H1 (cell line): ENCODE results near the gene ASAP2.

ENCODE experiments used
- EP300 ChIP-seq, 2 experiments: IDR thresholded peaks; 1 replicate in 1 of 2; 2 replicates in 1 of 2; pipeline ENCODE4 v1.6.1; 2011 to 2012; ENCODE audit warnings: low read depth in 2 of 2, low read length in 2 of 2, mild to moderate bottlenecking in 2 of 2, borderline replicate concordance in 1 of 2, inconsistent platforms in 1 of 2, moderate library complexity in 1 of 2
- JUND ChIP-seq: IDR thresholded peaks from 2 replicates; pipeline ENCODE4 v1.6.1; 2011; ENCODE audit warnings: mild to moderate bottlenecking, improper control_type of control experiment, low read length
- POLR2A ChIP-seq, 2 experiments: IDR thresholded peaks; 1 replicate in 1 of 2; 2 replicates in 1 of 2; pipeline ENCODE4 v1.6.1; 2011; ENCODE audit warnings: low read depth in 2 of 2, low read length in 2 of 2, mild to moderate bottlenecking in 2 of 2; ENCODE audit errors: control extremely low read depth in 1 of 2
- POLR2AphosphoS5 ChIP-seq: IDR thresholded peaks from 2 replicates; pipeline ENCODE4 v1.6.1; 2011; ENCODE audit warnings: low read depth, low read length
- RAD21 ChIP-seq, 2 experiments: IDR thresholded peaks in 1 of 2; conservative IDR thresholded peaks in 1 of 2; 2 replicates each; pipeline ENCODE4 v1.6.1; 2011; ENCODE audit warnings: low read depth in 2 of 2, low read length in 2 of 2, improper control_type of control experiment in 1 of 2, inconsistent platforms in 1 of 2, mild to moderate bottlenecking in 1 of 2, moderate library complexity in 1 of 2
- RBBP5 ChIP-seq: IDR thresholded peaks from 2 replicates; pipeline ENCODE4 v1.7.1; 2012; ENCODE audit warnings: low read depth, mild to moderate bottlenecking, inconsistent platforms, low read length, moderate library complexity, borderline replicate concordance
- TAF1 ChIP-seq: IDR thresholded peaks from 2 replicates; pipeline ENCODE4 v1.6.1; 2011; ENCODE audit warnings: mild to moderate bottlenecking, low read depth, low read length
- ZNF274 ChIP-seq: IDR thresholded peaks from 2 replicates; pipeline ENCODE4 v1.7.0; 2012; ENCODE audit warnings: low read length, borderline replicate concordance; ENCODE audit errors: extremely low read depth
- TF ChIP-seq, protein P1 (sequence below): IDR thresholded peaks from 2 replicates; pipeline ENCODE4 v1.6.1; 2011; ENCODE audit warnings: low read length, improper control_type of control experiment

DNA sequence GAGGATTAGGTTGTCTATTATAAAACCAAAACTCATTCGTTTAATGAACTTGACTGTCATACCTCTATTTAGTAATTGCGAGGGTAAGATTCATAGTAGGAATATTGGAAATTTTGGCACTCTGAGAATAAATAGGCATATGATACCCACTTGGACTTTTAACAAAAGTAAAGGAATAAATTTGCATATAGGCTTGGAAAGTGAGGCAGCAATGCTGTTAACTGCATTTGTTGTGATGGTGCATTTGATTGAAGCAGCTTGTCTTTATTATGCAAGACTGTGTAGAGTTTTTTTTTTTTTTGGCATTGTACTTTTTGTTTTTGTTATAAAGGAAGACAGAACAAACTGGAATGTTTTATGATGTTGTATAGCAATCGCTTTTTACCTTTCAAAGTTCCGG, 197.8 kb downstream of the ASAP2 start:
- no peak for TF ChIP-seq POLR2A (IDR thresholded peaks at IDR 0.05; ENCODE audit: control extremely low read depth in 1 of 2, low read depth in 2 of 2, low read length in 2 of 2)
- no peak for TF ChIP-seq RBBP5
- no peak for TF ChIP-seq RAD21 (IDR thresholded peaks at IDR 0.05 in 1 of 2, conservative IDR thresholded peaks at IDR 0.05 in 1 of 2; ENCODE audit: low read depth in 2 of 2, low read length in 2 of 2)
- no peak for TF ChIP-seq JUND
- TF ChIP-seq, protein P1, sequence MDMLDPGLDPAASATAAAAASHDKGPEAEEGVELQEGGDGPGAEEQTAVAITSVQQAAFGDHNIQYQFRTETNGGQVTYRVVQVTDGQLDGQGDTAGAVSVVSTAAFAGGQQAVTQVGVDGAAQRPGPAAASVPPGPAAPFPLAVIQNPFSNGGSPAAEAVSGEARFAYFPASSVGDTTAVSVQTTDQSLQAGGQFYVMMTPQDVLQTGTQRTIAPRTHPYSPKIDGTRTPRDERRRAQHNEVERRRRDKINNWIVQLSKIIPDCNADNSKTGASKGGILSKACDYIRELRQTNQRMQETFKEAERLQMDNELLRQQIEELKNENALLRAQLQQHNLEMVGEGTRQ = no peak
- TF ChIP-seq ZNF274 = no peak
- no peak for TF ChIP-seq EP300 (IDR thresholded peaks at IDR 0.05; ENCODE audit: borderline replicate concordance in 1 of 2, low read depth in 2 of 2, low read length in 2 of 2)
- no peak for TF ChIP-seq POLR2AphosphoS5
- no peak for TF ChIP-seq TAF1
